GM12892 (cell line): Measurements from ENCODE around the gene MYH6. TPM values are rescaled to one million over a fixed set of nuclear protein-coding genes. Genes with fewer than 3 reads are reported as not detected.
"Not testable (repeated sequence)": the region's sequence is repeated elsewhere in the genome, so short reads cannot be mapped to it uniquely, and the experiment has no call there.

Experiments
- DNase-seq: peaks from one replicate; pipeline ENCODE4 v3.0.0; 2011; ENCODE audit not compliant: insufficient read length
- FAIRE-seq: peaks from 2 replicates; lab custom pipeline; 2011; peaks lifted over from hg19 to GRCh38; lab: Jason Lieb, UNC
- POLR2A ChIP-seq: IDR thresholded peaks from 2 replicates; pipeline ENCODE4 v1.6.1; 2011; ENCODE audit warnings: low read depth, low read length, control low read depth
- POLR2AphosphoS5 ChIP-seq: IDR thresholded peaks from 2 replicates; pipeline ENCODE4 v1.6.1; 2011; ENCODE audit warnings: low read depth, low read length, control low read depth
- TAF1 ChIP-seq: IDR thresholded peaks from 2 replicates; pipeline ENCODE4 v1.6.1; 2011; ENCODE audit warnings: low read depth, mild to moderate bottlenecking, control low read depth, low read length, borderline replicate concordance
- polyA plus RNA-seq: library from polyadenylated mRNA; unstranded; fragments of >200 nt; gene quantifications from one replicate; pipeline ENCODE4 v1.2.1, GENCODE V29; 2012; ENCODE audit warnings: missing spikeins, inconsistent platforms; ENCODE audit not compliant: missing spikeins

MYH6 gene
- 0.08 TPM for polyA plus RNA-seq

GRCh38 chr14:23407516-23408306, at the start of gene MYH6:
TSS of gene MYH6 (minus strand) at chr14:23408273. CDS start at chr14:23407223, 1,050 bp downstream.
- no peak for FAIRE-seq
- no peak for TF ChIP-seq POLR2AphosphoS5
- no peak for TF ChIP-seq POLR2A
- TF ChIP-seq TAF1: no peak
- DNase-seq: no peak

- not testable (repeated sequence) for FAIRE-seq, DNase-seq
Measured at GRCh38 chr14:23456883-23457586, 49.0 kb upstream of the MYH6 start.

GRCh38 chr14:23454445-23454856, 46.4 kb upstream of the MYH6 start:
- no peak for FAIRE-seq
- DNase-seq: no peak
- TF ChIP-seq TAF1: no peak
- TF ChIP-seq POLR2A: no peak
- no peak for TF ChIP-seq POLR2AphosphoS5

GRCh38 chr14:23452237-23452636, 44.2 kb upstream of the MYH6 start:
- TF ChIP-seq POLR2A: no peak
- TF ChIP-seq TAF1: no peak
- TF ChIP-seq POLR2AphosphoS5: no peak
- DNase-seq: no peak
- FAIRE-seq: no peak

GRCh38 chr14:23450379-23450778, 42.3 kb upstream of the MYH6 start:
- no peak for DNase-seq
- no peak for TF ChIP-seq POLR2A
- TF ChIP-seq POLR2AphosphoS5: no peak
- TF ChIP-seq TAF1: no peak
- FAIRE-seq: no peak

- FAIRE-seq: no peak
- TF ChIP-seq POLR2A (no peak), POLR2AphosphoS5 (no peak), TAF1 (no peak)
- no peak for DNase-seq
Measured at GRCh38 chr14:23449314-23449713, 41.2 kb upstream of the MYH6 start.

- no peak for FAIRE-seq
Measured at GRCh38 chr14:23447361-23448350, 39.6 kb upstream of the MYH6 start.

GRCh38 chr14:23446291-23446851, 38.3 kb upstream of the MYH6 start:
- FAIRE-seq (no peak), DNase-seq (no peak)
- TF ChIP-seq POLR2A (no peak), TAF1 (no peak), POLR2AphosphoS5 (no peak)

More at GRCh38 chr14:23447361-23448350, 39.6 kb upstream of the MYH6 start:
- no peak for DNase-seq
- TF ChIP-seq TAF1: no peak
- no peak for TF ChIP-seq POLR2AphosphoS5
- TF ChIP-seq POLR2A: no peak

GRCh38 chr14:23445773-23446172, 37.7 kb upstream of the MYH6 start:
- no peak for DNase-seq
- no peak for FAIRE-seq
- no peak for TF ChIP-seq TAF1
- no peak for TF ChIP-seq POLR2A
- no peak for TF ChIP-seq POLR2AphosphoS5

GRCh38 chr14:23444314-23444713, 36.2 kb upstream of the MYH6 start:
- FAIRE-seq (no peak), DNase-seq (no peak)
- TF ChIP-seq POLR2AphosphoS5 (no peak), POLR2A (no peak), TAF1 (no peak)

GRCh38 chr14:23443881-23444280, 35.8 kb upstream of the MYH6 start:
- DNase-seq (no peak), FAIRE-seq (no peak)
- TF ChIP-seq TAF1: no peak
- TF ChIP-seq POLR2A: no peak
- no peak for TF ChIP-seq POLR2AphosphoS5

GRCh38 chr14:23443411-23443812, 35.3 kb upstream of the MYH6 start:
- DNase-seq: no peak
- no peak for TF ChIP-seq TAF1
- no peak for TF ChIP-seq POLR2AphosphoS5
- TF ChIP-seq POLR2A: no peak
- no peak for FAIRE-seq
